Measurements from ENCODE around the gene SLC12A8. TPM values are rescaled to one million over a fixed set of nuclear protein-coding genes. Genes with fewer than 3 reads are reported as not detected.

Gene SLC12A8
- total RNA-seq, 1 experiment from 2014 or later, result 248 TPM

- in situ Hi-C loops (cut with HindIII; ENCODE audit: low pct_unique_long_range_greater_than_20kb, low sequenced_read_pairs), result no loop called here
- DNase-seq (ENCODE audit: low read depth), result peak; percentile 16
Observed at GRCh38 chr3:125129512-125129997, 83.0 kb downstream of the SLC12A8 start.

- peak; percentile 48 for DNase-seq (ENCODE audit: low read depth)
- in situ Hi-C loops (cut with HindIII; ENCODE audit: low pct_unique_long_range_greater_than_20kb, low sequenced_read_pairs), result no loop called here
Observed at GRCh38 chr3:125128861-125129501, 83.6 kb downstream of the SLC12A8 start.

- in situ Hi-C loops (cut with HindIII; ENCODE audit: low pct_unique_long_range_greater_than_20kb, low sequenced_read_pairs), result no loop called here
- DNase-seq (ENCODE audit: low read depth), result no peak
Observed at GRCh38 chr3:125126323-125126722, 86.2 kb downstream of the SLC12A8 start.

GRCh38 chr3:125125821-125126245 is 86.7 kb downstream of the SLC12A8 start:
- no peak for DNase-seq (ENCODE audit: low read depth)
- in situ Hi-C loops (cut with HindIII; ENCODE audit: low pct_unique_long_range_greater_than_20kb, low sequenced_read_pairs), result no loop called here

DNA sequence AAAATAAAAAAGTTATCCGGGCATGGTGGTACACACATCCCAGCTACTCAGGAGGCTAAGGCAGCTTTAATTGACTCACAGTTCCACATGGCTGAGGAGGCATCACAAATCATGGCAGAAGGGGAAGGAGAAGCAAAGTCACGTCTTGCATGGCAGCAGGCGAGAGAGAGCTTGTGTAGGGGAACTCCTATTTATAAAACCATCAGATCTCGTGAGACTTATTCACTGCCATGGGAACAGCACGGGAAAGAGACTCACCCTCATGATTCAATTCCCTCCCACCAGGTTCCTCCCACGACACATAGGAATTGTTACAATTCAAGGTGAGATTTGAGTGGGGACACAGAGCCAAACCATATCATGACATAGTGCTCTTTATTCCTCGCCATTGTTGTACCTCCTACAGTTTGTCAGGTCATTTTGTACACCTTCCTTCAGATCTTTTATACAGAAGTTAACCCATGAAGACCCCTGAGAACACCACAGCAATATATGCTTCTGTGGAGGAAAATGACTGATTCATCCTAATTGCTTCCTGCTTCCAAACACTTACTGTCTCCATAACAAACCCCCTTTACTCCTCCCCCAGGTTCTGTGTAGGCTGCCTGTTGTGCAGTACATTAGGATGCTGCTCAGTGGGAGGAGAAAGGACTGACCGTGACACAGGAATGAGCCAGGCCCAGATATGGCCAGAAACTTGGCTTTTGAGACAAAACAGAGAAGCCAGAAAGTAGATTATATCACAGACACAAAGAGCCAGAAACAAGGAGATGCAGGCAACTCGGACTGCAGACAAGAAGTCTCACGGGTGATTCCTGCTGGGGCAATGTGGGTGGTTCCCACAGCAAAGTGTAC is 88.9 kb downstream of the SLC12A8 start:
- in situ Hi-C loops (cut with HindIII; ENCODE audit: low pct_unique_long_range_greater_than_20kb, low sequenced_read_pairs), result no loop called here

GRCh38 chr3:125121246-125122010 is 91.1 kb downstream of the SLC12A8 start:
- in situ Hi-C loops (cut with HindIII; ENCODE audit: low pct_unique_long_range_greater_than_20kb, low sequenced_read_pairs), result no loop called here
- no peak for DNase-seq (ENCODE audit: low read depth)

More for the DNA sequence above, 88.9 kb downstream of the SLC12A8 start:
- DNase-seq (ENCODE audit: low read depth), result peak; percentile 14

DNA sequence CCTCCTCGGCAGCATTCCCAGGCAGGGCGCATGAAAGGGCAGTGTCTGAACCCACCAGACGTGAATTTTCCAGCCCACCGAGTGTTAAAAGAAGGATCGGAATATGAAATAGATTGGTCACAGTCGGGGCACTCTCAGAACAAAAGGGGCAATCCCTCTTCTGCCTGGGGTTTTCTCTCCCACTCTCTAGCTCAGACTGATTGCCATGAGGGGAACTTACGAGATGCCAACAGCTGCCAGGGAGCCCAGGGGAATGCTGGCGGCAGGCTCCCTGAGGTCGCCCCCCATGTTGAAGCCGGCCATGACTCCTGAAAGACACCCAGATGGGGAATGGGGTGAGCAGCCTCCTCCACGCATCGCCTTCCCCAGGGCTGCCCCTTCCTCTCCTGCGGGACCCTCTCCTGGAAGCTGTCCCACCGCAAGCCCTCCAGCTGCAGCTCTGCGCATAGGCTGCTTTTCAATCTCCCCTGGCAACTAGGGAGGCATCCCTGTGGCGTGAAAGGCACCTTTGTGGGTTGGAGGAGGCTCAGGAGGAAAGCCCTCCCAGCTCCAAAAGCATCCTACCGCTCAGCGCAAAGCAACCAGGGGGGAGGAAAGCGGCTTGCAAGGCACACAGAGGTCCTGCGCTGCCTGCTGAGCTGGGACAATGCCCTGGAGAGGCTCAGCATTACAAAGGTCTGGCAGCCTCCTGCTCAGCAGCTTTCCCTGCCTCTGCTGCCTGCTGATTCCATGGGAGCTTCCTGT is 92.0 kb downstream of the SLC12A8 start:
- no peak for DNase-seq (ENCODE audit: low read depth)
- in situ Hi-C loops (cut with HindIII; ENCODE audit: low pct_unique_long_range_greater_than_20kb, low sequenced_read_pairs), result no loop called here

DNA sequence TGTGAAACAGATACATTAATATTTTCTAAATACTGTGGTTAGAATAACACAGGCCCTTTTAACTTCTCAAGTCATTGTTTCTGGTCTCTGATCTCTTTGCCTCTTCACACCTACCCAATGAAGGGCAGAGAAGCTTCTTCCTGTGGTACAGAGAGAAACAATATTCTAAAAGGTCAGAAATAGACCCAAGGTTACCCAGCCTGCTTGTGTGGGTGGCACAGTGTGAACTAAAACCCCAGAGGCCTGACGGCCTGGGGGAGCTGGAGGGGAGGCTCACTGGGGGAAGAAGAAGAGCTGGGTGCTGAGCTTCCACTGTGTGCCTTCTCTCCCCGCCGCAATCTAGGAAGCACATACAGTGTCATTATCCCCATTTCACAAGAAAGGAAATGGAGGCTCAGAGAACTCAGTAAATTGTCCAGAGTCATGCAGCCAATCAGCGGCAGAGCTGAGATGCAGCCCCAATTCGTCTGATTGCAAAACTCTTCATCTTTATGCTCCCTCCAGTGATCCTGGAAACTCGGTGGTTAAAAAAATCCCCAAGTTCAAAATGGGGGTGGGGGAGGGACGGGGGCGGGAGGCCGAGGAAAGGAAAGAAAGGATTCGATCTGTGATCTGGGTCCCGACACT is 92.7 kb downstream of the SLC12A8 start:
- DNase-seq (ENCODE audit: low read depth), result no peak
- in situ Hi-C loops (cut with HindIII; ENCODE audit: low pct_unique_long_range_greater_than_20kb, low sequenced_read_pairs), result no loop called here

- in situ Hi-C loops (cut with HindIII; ENCODE audit: low pct_unique_long_range_greater_than_20kb, low sequenced_read_pairs), result no loop called here
- no peak for DNase-seq (ENCODE audit: low read depth)
Observed at GRCh38 chr3:125118600-125118999, 93.9 kb downstream of the SLC12A8 start.

DNA sequence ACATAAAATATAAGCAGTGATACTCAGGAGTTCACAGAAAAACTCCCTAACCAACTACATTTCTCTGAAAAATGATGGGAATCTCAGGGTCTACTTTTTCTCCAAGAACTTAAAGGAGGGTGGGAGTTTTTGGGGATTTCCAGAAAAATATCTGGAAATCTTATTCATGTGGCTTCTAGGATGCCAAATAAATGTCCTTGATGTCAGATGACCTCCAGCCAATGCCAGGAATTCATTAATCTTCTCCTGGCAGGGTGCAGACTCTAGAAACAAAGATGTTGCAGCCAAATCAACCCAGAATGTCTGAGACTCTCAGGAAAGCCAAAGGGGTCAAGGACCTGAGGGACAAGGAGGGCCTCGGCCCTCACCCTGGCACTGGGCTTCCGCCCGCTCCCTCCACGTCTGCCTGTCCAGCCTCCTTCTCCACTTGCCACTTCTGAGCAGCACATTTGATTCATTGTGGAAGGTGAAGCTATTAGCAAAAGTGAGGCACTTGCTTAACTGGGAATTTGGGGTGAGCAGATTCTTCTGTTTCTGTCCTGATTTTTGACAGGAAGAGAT is 94.8 kb downstream of the SLC12A8 start:
- in situ Hi-C loops (cut with HindIII; ENCODE audit: low pct_unique_long_range_greater_than_20kb, low sequenced_read_pairs), result no loop called here
- DNase-seq (ENCODE audit: low read depth), result no peak

DNA sequence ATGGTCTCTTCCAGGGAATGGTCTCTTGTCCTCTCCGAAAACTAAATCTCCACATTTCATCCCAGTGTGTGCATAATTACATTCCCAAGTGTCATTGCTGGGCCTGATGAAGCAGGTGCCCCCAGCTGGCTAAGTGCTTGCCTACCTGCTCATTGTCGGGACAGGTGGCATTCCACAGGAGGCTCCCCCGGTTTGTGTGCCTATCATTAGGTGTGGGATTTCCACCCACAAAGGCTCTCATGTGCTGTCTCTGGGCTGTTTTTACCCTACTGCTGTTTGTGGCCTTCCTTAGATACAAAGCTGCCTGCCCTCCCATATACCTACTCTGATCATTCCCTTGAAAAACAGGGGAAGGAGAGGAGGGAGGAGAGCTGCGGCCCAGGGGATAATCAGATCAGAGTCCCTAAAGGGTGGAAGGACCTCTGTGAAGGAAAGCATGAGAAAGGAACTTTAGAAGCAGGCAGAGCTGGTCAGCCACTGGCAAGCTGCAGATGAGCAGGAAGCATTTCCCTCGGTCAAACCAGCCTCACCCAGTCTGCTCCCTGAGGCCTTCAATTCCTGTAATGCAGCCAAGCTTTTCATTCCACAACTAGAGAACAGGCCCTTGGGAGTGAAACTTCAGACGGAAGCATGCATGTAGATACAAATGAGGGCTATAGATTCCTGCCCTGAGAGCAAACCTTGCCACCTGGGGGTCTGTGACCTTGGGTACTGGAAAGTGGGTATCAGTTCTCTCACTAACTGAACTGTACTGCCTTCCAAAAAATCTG is 96.1 kb downstream of the SLC12A8 start:
- in situ Hi-C loops (cut with HindIII; ENCODE audit: low pct_unique_long_range_greater_than_20kb, low sequenced_read_pairs), result no loop called here
- DNase-seq (ENCODE audit: low read depth), result peak; percentile 49

GRCh38 chr3:125115640-125116039 is 96.9 kb downstream of the SLC12A8 start:
- DNase-seq (ENCODE audit: low read depth), result no peak
- in situ Hi-C loops (cut with HindIII; ENCODE audit: low pct_unique_long_range_greater_than_20kb, low sequenced_read_pairs), result no loop called here

DNA sequence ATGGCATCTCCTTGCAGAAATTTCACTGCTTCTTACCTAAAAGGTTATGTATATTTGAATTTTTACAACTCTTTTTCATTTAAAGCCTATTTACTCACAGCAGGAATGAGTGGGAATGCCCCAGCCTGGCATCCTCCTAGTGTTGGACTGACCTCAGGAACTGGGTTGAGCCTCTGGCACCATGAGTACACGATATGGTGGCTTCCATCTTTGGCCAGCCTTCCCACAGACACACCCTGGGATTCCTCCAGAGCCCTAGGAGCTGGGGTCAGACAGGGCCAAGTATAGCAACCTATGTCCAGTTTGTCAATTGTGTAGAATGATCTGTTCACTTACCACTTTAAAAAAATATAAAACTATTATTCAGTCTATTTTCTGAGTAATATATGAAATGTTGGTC is 99.6 kb downstream of the SLC12A8 start:
- DNase-seq (ENCODE audit: low read depth), result no peak
- in situ Hi-C loops (cut with HindIII; ENCODE audit: low pct_unique_long_range_greater_than_20kb, low sequenced_read_pairs), result no loop called here

DNA sequence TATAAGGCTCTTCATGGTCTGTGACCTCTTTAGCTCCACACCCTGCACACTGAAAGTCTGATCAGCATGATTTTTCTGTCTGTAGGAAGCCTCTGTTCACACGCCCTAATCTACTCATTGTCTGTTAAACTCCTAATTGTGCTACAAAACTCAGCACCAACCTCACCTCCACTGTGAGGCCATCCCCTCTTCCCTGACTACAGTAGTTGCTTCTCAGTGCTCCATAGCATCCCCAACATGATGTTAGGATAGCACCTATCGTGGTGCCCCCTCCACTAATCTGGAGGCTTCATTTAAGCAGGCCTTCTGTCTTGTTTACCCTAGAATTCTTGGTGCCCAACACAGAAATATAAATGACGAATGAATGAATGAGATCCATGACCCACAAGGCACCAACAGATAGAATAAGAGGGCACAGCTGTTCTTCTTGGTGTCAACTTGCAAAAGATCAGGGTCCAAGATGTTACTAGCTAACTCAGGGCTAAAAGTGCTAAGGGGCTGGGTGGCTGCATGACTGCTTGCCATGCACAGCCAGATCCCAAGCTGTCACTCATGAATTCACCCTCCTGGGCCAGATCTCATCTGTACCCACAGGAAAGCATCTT is 101.6 kb downstream of the SLC12A8 start:
- DNase-seq (ENCODE audit: low read depth), result peak; percentile 94
- in situ Hi-C loops (cut with HindIII; ENCODE audit: low pct_unique_long_range_greater_than_20kb, low sequenced_read_pairs), result no loop called here

GRCh38 chr3:125110016-125110875 is 102.3 kb downstream of the SLC12A8 start:
- no peak for DNase-seq (ENCODE audit: low read depth)
- in situ Hi-C loops (cut with HindIII; ENCODE audit: low pct_unique_long_range_greater_than_20kb, low sequenced_read_pairs), result no loop called here

- no peak for DNase-seq (ENCODE audit: low read depth)
- in situ Hi-C loops (cut with HindIII; ENCODE audit: low pct_unique_long_range_greater_than_20kb, low sequenced_read_pairs), result no loop called here
Observed at GRCh38 chr3:125109536-125109925, 103.0 kb downstream of the SLC12A8 start.

All from Caki2 (cell line).